Common myeloid progenitor, CD34-positive (primary cell): Measurements from ENCODE around the gene RAD50.
"Not testable (repeated sequence)": the region's sequence is repeated elsewhere in the genome, so short reads cannot be mapped to it uniquely, and the experiment has no call there.

Experiments
- CTCF ChIA-PET: fragments of 350-600 bp; sonication (Branson Sonifier 250); formaldehyde crosslinking; loops from one replicate; lab custom pipeline; 2021; ENCODE audit warnings: antibody characterized with exemption; lab: Charles Lee
- POLR2A ChIA-PET: fragments of 350-600 bp; sonication (Branson Sonifier 250); formaldehyde crosslinking; loops from one replicate; lab custom pipeline; 2021; ENCODE audit warnings: antibody characterized with exemption; lab: Charles Lee
- DNase-seq, 3 donors: peaks; one replicate each; pipeline versions ENCODE4 v3.0.0 to v3.0.0-alpha.2; 2013
- H3K27ac ChIP-seq, 2 experiments: 1 replicate in 1 of 2; 2 replicates in 1 of 2; pipeline ENCODE4 v1.7.0; 2013; ENCODE audit warnings: inconsistent platforms in 2 of 2, low read length in 2 of 2, mild to moderate bottlenecking in 2 of 2, low read depth in 1 of 2, moderate library complexity in 1 of 2; ENCODE audit not compliant: severe bottlenecking in 2 of 2, insufficient read depth in 1 of 2, poor library complexity in 1 of 2
- H3K27me3 ChIP-seq, 5 experiments: replicated peaks in 2 of 5; 1 replicate in 3 of 5; 2 replicates in 2 of 5; pipeline versions ENCODE4 v1.6.1 to v1.7.0; 2013; ENCODE audit warnings: low read length in 4 of 5, mild to moderate bottlenecking in 2 of 5, moderate library complexity in 2 of 5, inconsistent platforms in 1 of 5; ENCODE audit not compliant: insufficient read depth in 5 of 5, control insufficient read depth in 4 of 5
- H3K36me3 ChIP-seq, 4 experiments: 1 replicate in 2 of 4; 2 replicates in 2 of 4; pipeline versions ENCODE4 v1.6.1 to v1.7.0; 2013; ENCODE audit warnings: low read length in 3 of 4, control low read depth in 1 of 4, mild to moderate bottlenecking in 1 of 4; ENCODE audit not compliant: control insufficient read depth in 4 of 4, insufficient read depth in 4 of 4
- H3K4me1 ChIP-seq, 4 experiments: 1 replicate in 3 of 4; 2 replicates in 1 of 4; pipeline versions ENCODE4 v1.6.1 to v1.7.1; 2013; ENCODE audit warnings: low read length in 3 of 4, mild to moderate bottlenecking in 3 of 4, control low read depth in 1 of 4, inconsistent platforms in 1 of 4, moderate library complexity in 1 of 4; ENCODE audit not compliant: control insufficient read depth in 4 of 4, insufficient read depth in 4 of 4; ENCODE audit errors: control extremely low read depth in 1 of 4
- H3K4me3 ChIP-seq, 7 experiments: 1 replicate in 4 of 7; 2 replicates in 3 of 7; pipeline versions ENCODE4 v1.5.1 to v1.7.0; 2013; ENCODE audit warnings: mild to moderate bottlenecking in 7 of 7, low read length in 6 of 7, moderate library complexity in 6 of 7, inconsistent platforms in 2 of 7, low read depth in 2 of 7, control low read depth in 1 of 7; ENCODE audit not compliant: insufficient read depth in 4 of 7, control insufficient read depth in 1 of 7; ENCODE audit errors: extremely low read depth in 1 of 7
- H3K9me3 ChIP-seq, 5 experiments: 1 replicate in 4 of 5; 2 replicates in 1 of 5; pipeline versions ENCODE4 v1.6.1 to v1.7.1; 2013; ENCODE audit warnings: low read length in 4 of 5, mild to moderate bottlenecking in 2 of 5, inconsistent platforms in 1 of 5, low read depth in 1 of 5, moderate library complexity in 1 of 5; ENCODE audit not compliant: control insufficient read depth in 4 of 5, insufficient read depth in 2 of 5; ENCODE audit errors: control extremely low read depth in 1 of 5
- WGBS: methylation state at CpG from one replicate; pipeline ENCODE4 v1.1.5; 2013; ENCODE audit not compliant: insufficient coverage; 5-methylcytosine and 5-hydroxymethylcytosine counted together

The RAD50 gene

DNA sequence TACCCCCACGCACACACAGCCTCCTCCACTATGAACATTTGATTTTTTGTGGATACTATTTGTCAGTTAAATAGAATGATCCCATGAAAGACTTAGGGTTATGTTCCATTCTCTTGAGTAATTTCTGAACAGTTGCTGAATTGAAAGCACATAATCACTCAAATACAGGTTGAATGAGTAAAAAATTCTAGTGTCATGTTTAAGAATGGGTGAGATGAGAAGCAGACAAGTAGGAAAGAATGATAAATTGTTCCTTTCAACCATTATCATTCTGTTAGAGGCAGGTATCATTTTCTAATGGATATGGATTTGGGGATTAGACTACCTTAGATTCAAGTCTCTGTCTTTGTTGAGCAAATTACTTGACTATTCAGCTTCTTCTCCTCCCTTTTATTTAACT is 19.3 kb downstream of the RAD50 start:
- Histone ChIP-seq H3K27ac (no peak overlapping the region), H3K27me3 (no peaks in the 10 kb centered on the region), H3K4me3 (no peak overlapping the region), H3K4me1 (no peaks in the 10 kb centered on the region), H3K36me3 (peaks cover 11 to 46% (median 25%) of the 10 kb centered on the region in 4 experiments), H3K9me3 (peaks cover 0 to 3% (median 0%) of the 10 kb centered on the region in 5 experiments)
- no CpG with 5 or more reads among the region's 1 CpG for WGBS
- ChIA-PET POLR2A (no interaction called here), CTCF (no interaction called here)
- DNase-seq: no peak

DNA sequence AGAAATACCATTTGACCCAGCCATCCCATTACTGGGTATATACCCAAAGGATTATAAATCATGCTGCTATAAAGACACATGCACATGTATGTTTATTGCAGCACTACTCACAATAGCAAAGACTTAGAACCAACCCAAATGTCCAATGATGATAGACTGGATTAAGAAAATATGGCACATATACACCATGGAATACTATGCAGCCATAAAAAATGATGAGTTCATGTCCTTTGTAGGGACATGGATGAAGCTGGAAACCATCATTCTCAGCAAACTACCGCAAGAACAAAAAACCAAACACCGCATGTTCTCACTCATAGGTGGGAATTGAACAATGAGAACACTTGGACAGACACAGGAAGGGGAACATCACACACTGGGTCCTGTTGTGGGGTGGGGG is 27.8 kb downstream of the RAD50 start:
- H3K27me3 ChIP-seq, DNase-seq, H3K4me1 ChIP-seq, H3K4me3 ChIP-seq, POLR2A ChIA-PET, H3K9me3 ChIP-seq, CTCF ChIA-PET, H3K27ac ChIP-seq: not testable (repeated sequence)
- H3K36me3 ChIP-seq: peaks cover 3 to 62% (median 22%) of the 10 kb centered on the region in 4 experiments
- no CpG with 5 or more reads among the region's 2 CpGs for WGBS

DNA sequence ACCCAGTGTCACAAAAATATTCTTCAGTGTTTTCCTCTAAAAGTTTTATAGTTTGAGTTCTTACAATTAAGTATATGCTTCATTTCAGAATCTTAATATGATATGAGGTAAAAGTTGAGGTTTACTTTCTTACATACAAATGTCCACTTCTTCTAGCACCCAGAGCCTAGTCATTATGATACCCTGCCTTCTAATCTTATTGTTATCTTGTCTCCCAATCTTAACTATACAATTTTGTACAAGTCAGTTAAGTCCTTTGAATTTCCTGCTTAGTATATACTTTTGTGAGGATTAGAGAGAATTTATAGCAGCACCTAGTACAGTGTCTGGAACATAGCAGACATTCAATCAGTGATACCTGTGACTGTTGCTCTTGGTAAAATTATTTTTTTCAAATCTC is 29.3 kb downstream of the RAD50 start:
- Histone ChIP-seq H3K36me3 (peaks cover 3 to 60% (median 22%) of the 10 kb centered on the region in 4 experiments), H3K4me1 (no peaks in the 10 kb centered on the region), H3K27me3 (no peaks in the 10 kb centered on the region), H3K27ac (no peak overlapping the region), H3K9me3 (no peaks in the 10 kb centered on the region), H3K4me3 (no peak overlapping the region)
- ChIA-PET CTCF (interaction anchor here (1.0 to 2.1 kb wide), 2 partner anchors 10 to 59 kb away, joined by 4 to 8 read pairs; no protein-coding TSS in a partner anchor), POLR2A (no interaction called here)
- DNase-seq: no peak

DNA sequence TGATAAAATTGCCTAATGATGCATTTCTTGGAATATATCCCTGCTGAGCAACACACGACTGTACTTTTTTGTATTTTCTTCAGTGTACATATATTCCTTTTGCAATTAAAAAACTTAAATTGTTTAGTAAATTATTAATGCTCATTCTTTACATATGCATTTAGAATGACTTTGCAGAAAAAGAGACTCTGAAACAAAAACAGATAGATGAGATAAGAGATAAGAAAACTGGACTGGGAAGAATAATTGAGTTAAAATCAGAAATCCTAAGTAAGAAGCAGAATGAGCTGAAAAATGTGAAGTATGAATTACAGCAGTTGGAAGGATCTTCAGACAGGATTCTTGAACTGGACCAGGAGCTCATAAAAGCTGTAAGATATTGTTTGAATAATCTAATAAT is 32.7 kb downstream of the RAD50 start:
- CTCF ChIA-PET: no interaction called here
- Histone ChIP-seq H3K4me3 (no peak overlapping the region), H3K4me1 (no peaks in the 10 kb centered on the region), H3K27me3 (no peaks in the 10 kb centered on the region), H3K9me3 (no peaks in the 10 kb centered on the region), H3K27ac (no peak overlapping the region), H3K36me3 (peaks cover 8 to 54% (median 29%) of the 10 kb centered on the region in 4 experiments)
- DNase-seq: no peak
- POLR2A ChIA-PET: no interaction called here
- WGBS: no CpG with 5 or more reads among the region's 1 CpG

GRCh38 chr5:132591145-132591544 is 34.4 kb downstream of the RAD50 start:
- WGBS: 100% methylated on average over 1 of the region's 3 CpGs
- ChIA-PET POLR2A (no interaction called here), CTCF (interaction anchor here (0.6 to 1.7 kb wide), 2 partner anchors 65 to 230 kb away, joined by 6 read pairs; no protein-coding TSS in a partner anchor)
- no peaks in the 10 kb centered on the region for H3K4me1 ChIP-seq
- peak; percentile 22 to 52 (median 43) for DNase-seq
- H3K36me3 ChIP-seq: peaks cover 10 to 59% (median 35%) of the 10 kb centered on the region in 4 experiments
- no peaks in the 10 kb centered on the region for H3K9me3 ChIP-seq
- H3K27ac ChIP-seq: no peak overlapping the region
- no peak overlapping the region for H3K4me3 ChIP-seq
- no peaks in the 10 kb centered on the region for H3K27me3 ChIP-seq

DNA sequence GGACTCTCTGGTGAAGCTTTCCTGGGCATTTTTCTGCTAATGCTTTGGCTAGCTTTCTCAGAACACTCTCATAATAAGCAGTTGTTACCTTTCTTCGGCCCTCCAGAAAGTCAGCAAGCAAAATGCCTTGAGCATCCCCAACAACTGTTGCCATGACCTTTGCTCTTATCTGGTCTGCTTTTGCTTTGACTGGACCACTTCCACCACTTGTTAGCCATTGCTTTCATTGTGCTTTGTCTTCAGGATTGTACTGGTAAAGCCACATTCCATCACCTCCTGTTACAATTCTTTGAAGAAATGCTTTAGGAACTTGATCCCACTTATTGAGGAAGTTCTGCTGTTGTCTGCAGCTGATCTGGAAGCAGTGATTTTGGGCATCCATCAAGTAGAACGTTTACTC is 35.7 kb downstream of the RAD50 start:
- ChIA-PET CTCF (interaction anchor here (1.7 kb wide), 1 partner anchor 66 kb away, joined by 6 read pairs; no protein-coding TSS in a partner anchor), POLR2A (no interaction called here)
- no peak for DNase-seq
- Histone ChIP-seq H3K4me1 (no peaks in the 10 kb centered on the region), H3K9me3 (no peaks in the 10 kb centered on the region), H3K27ac (no peak overlapping the region), H3K4me3 (no peak overlapping the region), H3K36me3 (peaks cover 13 to 64% (median 36%) of the 10 kb centered on the region in 4 experiments), H3K27me3 (no peaks in the 10 kb centered on the region)
- 95% methylated on average over 2 of the region's 2 CpGs for WGBS

DNA sequence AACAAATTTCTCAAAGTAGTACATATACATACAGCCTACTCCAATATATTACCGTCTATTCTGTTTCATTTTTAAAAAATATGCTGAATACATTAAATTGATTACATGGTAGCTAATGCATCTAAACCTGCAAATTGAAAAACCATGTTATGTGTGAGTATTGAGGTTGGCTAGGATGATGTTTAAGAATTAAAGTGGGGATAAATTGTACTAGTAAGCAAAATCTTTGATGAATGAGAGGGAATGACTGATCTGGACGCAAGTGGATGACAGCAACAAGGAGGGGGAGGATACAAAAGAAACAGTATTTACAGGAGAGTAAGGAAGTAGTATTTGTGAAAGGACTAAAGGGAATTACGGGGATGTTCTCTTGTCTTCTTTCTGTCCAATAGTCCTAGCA is 37.4 kb downstream of the RAD50 start:
- CTCF ChIA-PET: no interaction called here
- POLR2A ChIA-PET: no interaction called here
- Histone ChIP-seq H3K27me3 (no peaks in the 10 kb centered on the region), H3K4me1 (no peaks in the 10 kb centered on the region), H3K9me3 (no peaks in the 10 kb centered on the region), H3K36me3 (peaks cover 13 to 66% (median 38%) of the 10 kb centered on the region in 4 experiments), H3K4me3 (no peak overlapping the region), H3K27ac (no peak overlapping the region)
- DNase-seq: no peak
- WGBS: 98% methylated on average over 2 of the region's 3 CpGs
